Measurements from ENCODE around the gene PCK2. TPM values are rescaled to one million over a fixed set of nuclear protein-coding genes. Genes with fewer than 3 reads are reported as not detected.

PCK2 gene
- total and polyA plus RNA-seq, 2 of the 13 experiments (the other 11 are each of a cell fraction or from before 2014, with no cell fraction given), result 129 to 272 TPM

- no peak for TF ChIP-seq THAP8 (CRISPR knock-in tag; IDR thresholded peaks at IDR 0.05; ENCODE audit: borderline replicate concordance)
- TF ChIP-seq NCOR1 (IDR thresholded peaks at IDR 0.05; ENCODE audit: borderline replicate concordance, low read length), result no peak
- no peak for TF ChIP-seq ZNF251 (CRISPR knock-in tag; IDR thresholded peaks at IDR 0.05)
- no peak for TF ChIP-seq ZNF879 (CRISPR knock-in tag; IDR thresholded peaks at IDR 0.05)
- no peak for TF ChIP-seq ZNF569 (CRISPR knock-in tag; IDR thresholded peaks at IDR 0.05; ENCODE audit: borderline replicate concordance)
- TF ChIP-seq GATA4 (IDR thresholded peaks at IDR 0.05; ENCODE audit: borderline replicate concordance, low read depth), result no peak
- TF ChIP-seq FOSL2 (CRISPR knock-in tag; IDR thresholded peaks at IDR 0.05), result 0 out of 2 replicates have a peak, but pooled peaks have one; percentile 28
- no peak for TF ChIP-seq ZZZ3 (CRISPR knock-in tag; IDR thresholded peaks at IDR 0.05; ENCODE audit: borderline replicate concordance)
- TF ChIP-seq CEBPZ (IDR thresholded peaks at IDR 0.05; ENCODE audit: low read length), result no peak
- TF ChIP-seq HDAC2 (CRISPR knock-in tag; IDR thresholded peaks at IDR 0.05), result 0 out of 2 replicates have a peak, but pooled peaks have one; percentile 24
- TF ChIP-seq RXRA (CRISPR knock-in tag; IDR thresholded peaks at IDR 0.05), result peak; percentile 48
- no peak for TF ChIP-seq ZNF296 (CRISPR knock-in tag; conservative IDR thresholded peaks at IDR 0.05)
- no peak; the same call in 1 of the 2 replicates for TF ChIP-seq ZNF556 (CRISPR knock-in tag; IDR thresholded peaks at IDR 0.05; ENCODE audit: borderline replicate concordance)
- no peak for TF ChIP-seq ELK4 (CRISPR knock-in tag; IDR thresholded peaks at IDR 0.05; ENCODE audit: borderline replicate concordance)
- TF ChIP-seq ZSCAN5A (CRISPR knock-in tag; IDR thresholded peaks at IDR 0.05; ENCODE audit: borderline replicate concordance), result no peak
- TF ChIP-seq ZBTB21 (CRISPR knock-in tag; IDR thresholded peaks at IDR 0.05), result no peak
- TF ChIP-seq ZFP62 (CRISPR knock-in tag; IDR thresholded peaks at IDR 0.05), result no peak
- no peak for TF ChIP-seq ZNF564 (CRISPR knock-in tag; IDR thresholded peaks at IDR 0.05)
- no peak for TF ChIP-seq CSRNP1 (CRISPR knock-in tag; IDR thresholded peaks at IDR 0.05)
Measured at GRCh38 chr14:24130717-24131548, 36.8 kb downstream of the PCK2 start (continued).
